ENCODE results near the gene COBL. TPM values are rescaled to one million over a fixed set of nuclear protein-coding genes. Genes with fewer than 3 reads are reported as not detected.

COBL gene
- total RNA-seq, 1 donor from 2014 or later = 0.11 TPM

- DNase-seq (ENCODE audit: low spot score in 2 of 2) = no peak
Measured at GRCh38 chr7:51300762-51301674, 15.6 kb downstream of the COBL start.

GRCh38 chr7:51299391-51300133, 17.0 kb downstream of the COBL start:
- Histone ChIP-seq H3K4me3 (no peak overlapping the region), H3K9me3 (no peaks in the 10 kb centered on the region), H3K27me3 (no peaks in the 10 kb centered on the region), H3K27ac (no peak overlapping the region), H3K36me3 (no peaks in the 10 kb centered on the region), H3K4me1 (no peaks in the 10 kb centered on the region)
- intact Hi-C loops (cut with DNase I) = no loop called here
- TF ChIP-seq, protein P1, sequence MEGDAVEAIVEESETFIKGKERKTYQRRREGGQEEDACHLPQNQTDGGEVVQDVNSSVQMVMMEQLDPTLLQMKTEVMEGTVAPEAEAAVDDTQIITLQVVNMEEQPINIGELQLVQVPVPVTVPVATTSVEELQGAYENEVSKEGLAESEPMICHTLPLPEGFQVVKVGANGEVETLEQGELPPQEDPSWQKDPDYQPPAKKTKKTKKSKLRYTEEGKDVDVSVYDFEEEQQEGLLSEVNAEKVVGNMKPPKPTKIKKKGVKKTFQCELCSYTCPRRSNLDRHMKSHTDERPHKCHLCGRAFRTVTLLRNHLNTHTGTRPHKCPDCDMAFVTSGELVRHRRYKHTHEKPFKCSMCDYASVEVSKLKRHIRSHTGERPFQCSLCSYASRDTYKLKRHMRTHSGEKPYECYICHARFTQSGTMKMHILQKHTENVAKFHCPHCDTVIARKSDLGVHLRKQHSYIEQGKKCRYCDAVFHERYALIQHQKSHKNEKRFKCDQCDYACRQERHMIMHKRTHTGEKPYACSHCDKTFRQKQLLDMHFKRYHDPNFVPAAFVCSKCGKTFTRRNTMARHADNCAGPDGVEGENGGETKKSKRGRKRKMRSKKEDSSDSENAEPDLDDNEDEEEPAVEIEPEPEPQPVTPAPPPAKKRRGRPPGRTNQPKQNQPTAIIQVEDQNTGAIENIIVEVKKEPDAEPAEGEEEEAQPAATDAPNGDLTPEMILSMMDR (IDR thresholded peaks at IDR 0.05) = no peak
- peak in 1 of 2 donors; percentile 15 for DNase-seq (ENCODE audit: low spot score in 2 of 2)

More at GRCh38 chr7:51300762-51301674, 15.6 kb downstream of the COBL start:
- H3K4me1 ChIP-seq = no peaks in the 10 kb centered on the region
- H3K27ac ChIP-seq = no peak overlapping the region
- no peaks in the 10 kb centered on the region for H3K9me3 ChIP-seq
- TF ChIP-seq, protein P1 (IDR thresholded peaks at IDR 0.05) = no peak
- H3K36me3 ChIP-seq = no peaks in the 10 kb centered on the region
- H3K27me3 ChIP-seq = no peaks in the 10 kb centered on the region
- no peak overlapping the region for H3K4me3 ChIP-seq
- intact Hi-C loops (cut with DNase I) = no loop called here

DNA sequence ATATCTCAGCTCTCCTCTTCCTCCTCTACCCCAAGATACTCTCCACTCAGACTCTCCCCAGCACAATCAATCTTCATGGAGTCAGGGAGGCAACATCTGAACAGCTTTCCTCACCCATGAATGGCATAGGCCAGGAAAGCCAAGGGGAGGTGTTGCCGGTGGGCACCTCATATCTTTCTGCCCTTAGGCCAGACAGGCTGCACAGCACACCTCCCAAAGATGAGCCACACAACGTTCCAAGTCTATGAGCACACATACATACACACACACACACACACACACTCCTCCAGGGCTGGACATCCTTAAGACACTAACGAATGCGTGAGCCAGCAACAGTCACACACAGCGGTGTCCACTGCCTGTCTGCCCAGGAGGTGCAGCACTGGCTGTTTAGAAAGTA, 17.7 kb downstream of the COBL start:
- intact Hi-C loops (cut with DNase I) = no loop called here
- TF ChIP-seq, protein P1 (IDR thresholded peaks at IDR 0.05) = no peak
- Histone ChIP-seq H3K9me3 (no peaks in the 10 kb centered on the region), H3K27me3 (no peaks in the 10 kb centered on the region), H3K36me3 (no peaks in the 10 kb centered on the region), H3K4me1 (no peaks in the 10 kb centered on the region), H3K4me3 (no peak overlapping the region), H3K27ac (no peak overlapping the region)
- DNase-seq (ENCODE audit: low spot score in 2 of 2) = peak in 1 of 2 donors; percentile 33

DNA sequence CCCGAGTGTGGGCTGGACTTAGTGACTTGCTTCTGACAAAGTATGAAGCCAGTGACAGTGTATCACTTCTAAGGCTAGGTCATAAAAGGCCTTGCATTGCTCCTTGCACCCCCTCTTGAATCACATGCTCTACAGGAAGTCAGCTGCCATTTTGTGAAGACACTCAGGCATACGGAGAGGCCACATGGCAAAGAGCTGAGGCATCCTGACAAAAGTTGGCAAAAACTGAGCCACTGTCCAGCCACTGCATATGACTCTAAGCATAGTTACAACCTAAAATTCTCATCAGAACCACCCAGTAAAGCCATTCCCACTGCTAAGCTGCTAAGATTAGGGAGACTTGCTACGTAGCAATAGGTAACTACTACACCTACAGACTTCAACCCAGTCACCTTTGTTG, 18.6 kb downstream of the COBL start:
- intact Hi-C loops (cut with DNase I) = no loop called here
- DNase-seq (ENCODE audit: low spot score in 2 of 2) = peak in 1 of 2 donors; percentile 16
- Histone ChIP-seq H3K4me1 (no peaks in the 10 kb centered on the region), H3K36me3 (no peaks in the 10 kb centered on the region), H3K4me3 (no peak overlapping the region), H3K27ac (no peak overlapping the region), H3K27me3 (no peaks in the 10 kb centered on the region), H3K9me3 (no peaks in the 10 kb centered on the region)
- TF ChIP-seq, protein P1 (IDR thresholded peaks at IDR 0.05) = no peak

GRCh38 chr7:51295440-51296245, 21.0 kb downstream of the COBL start:
- TF ChIP-seq, protein P1 (IDR thresholded peaks at IDR 0.05) = no peak
- H3K27me3 ChIP-seq = no peaks in the 10 kb centered on the region
- intact Hi-C loops (cut with DNase I) = no loop called here
- peak in 1 of 2 donors; percentile 2 for DNase-seq (ENCODE audit: low spot score in 2 of 2)
- H3K27ac ChIP-seq = no peak overlapping the region
- H3K4me1 ChIP-seq = no peaks in the 10 kb centered on the region
- no peaks in the 10 kb centered on the region for H3K36me3 ChIP-seq
- H3K4me3 ChIP-seq = no peak overlapping the region
- no peaks in the 10 kb centered on the region for H3K9me3 ChIP-seq

Data from ascending aorta (tissue), 2 donors.